ENCODE results near the gene ZNF800. TPM values are rescaled to one million over a fixed set of nuclear protein-coding genes. Genes with fewer than 3 reads are reported as not detected.

The ZNF800 gene
- total and polyA plus RNA-seq, 2 of the 8 experiments (the other 6 are each of a cell fraction or from before 2014, with no cell fraction given): 1.0 to 6.5 TPM

DNA sequence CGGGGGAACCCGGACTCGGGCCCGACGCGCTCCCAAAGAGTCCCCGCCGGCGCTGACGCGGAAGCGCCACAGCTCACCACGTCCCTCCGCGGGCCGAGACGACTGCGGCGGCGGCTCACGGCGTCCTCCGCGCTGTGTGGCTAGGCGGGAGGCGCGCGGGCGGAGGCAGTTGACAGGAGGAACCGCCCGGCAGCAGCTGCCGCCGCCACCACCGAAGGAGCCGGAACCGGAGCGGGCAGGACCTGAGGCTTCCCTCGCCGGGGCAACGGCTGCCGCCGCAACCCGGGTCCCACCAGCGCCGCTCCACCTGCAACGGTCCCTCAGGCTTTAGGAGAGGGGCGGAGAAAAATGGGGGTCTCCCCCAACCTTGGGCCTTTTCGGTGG lies 334 bp downstream of the ZNF800 start (continued):
- TF ChIP-seq, protein P1, sequence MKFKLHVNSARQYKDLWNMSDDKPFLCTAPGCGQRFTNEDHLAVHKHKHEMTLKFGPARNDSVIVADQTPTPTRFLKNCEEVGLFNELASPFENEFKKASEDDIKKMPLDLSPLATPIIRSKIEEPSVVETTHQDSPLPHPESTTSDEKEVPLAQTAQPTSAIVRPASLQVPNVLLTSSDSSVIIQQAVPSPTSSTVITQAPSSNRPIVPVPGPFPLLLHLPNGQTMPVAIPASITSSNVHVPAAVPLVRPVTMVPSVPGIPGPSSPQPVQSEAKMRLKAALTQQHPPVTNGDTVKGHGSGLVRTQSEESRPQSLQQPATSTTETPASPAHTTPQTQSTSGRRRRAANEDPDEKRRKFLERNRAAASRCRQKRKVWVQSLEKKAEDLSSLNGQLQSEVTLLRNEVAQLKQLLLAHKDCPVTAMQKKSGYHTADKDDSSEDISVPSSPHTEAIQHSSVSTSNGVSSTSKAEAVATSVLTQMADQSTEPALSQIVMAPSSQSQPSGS (IDR thresholded peaks at IDR 0.05; ENCODE audit: low read length): no peak
- TF ChIP-seq CHD2 (IDR thresholded peaks at IDR 0.05; ENCODE audit: low read length) (0 out of 2 replicates have a peak, but pooled peaks have one; percentile 24), FOSL1 (IDR thresholded peaks at IDR 0.05; ENCODE audit: insufficient read depth, low read depth, low read length) (no peak), TEAD4 (IDR thresholded peaks at IDR 0.05; ENCODE audit: low read depth, low read length) (no peak)
